ENCODE results near the gene PPP2R1B.

PPP2R1B gene

GRCh38 chr11:111765320-111765983, 737 bp downstream of the PPP2R1B start:
- Histone ChIP-seq H3K4me3 (ENCODE audit: low read length) (peak overlapping the region; percentile 96), H3K27me3 (ENCODE audit: control insufficient read depth, insufficient read depth, low read length) (no peaks in the 10 kb centered on the region), H3K9me3 (replicated peaks; ENCODE audit: low read length) (no peaks in the 10 kb centered on the region), H3K4me1 (ENCODE audit: control insufficient read depth, insufficient read depth, low read length) (peaks cover 18% of the 10 kb centered on the region), H3K9ac (ENCODE audit: low read depth, low read length) (peak overlapping the region; percentile 90), H3K36me3 (ENCODE audit: insufficient read depth, low read length) (peaks cover 38% of the 10 kb centered on the region), H3K4me2 (ENCODE audit: low read length) (peak overlapping the region; percentile 99)

- no peaks in the 10 kb centered on the region for H3K27me3 ChIP-seq (ENCODE audit: control insufficient read depth, insufficient read depth, low read length)
- H3K4me3 ChIP-seq (ENCODE audit: low read length), result peak overlapping the region; percentile 96
These were observed 1.6 kb downstream of the PPP2R1B start for GRCh38 chr11:111764621-111765020.

GRCh38 chr11:111762981-111763643, 3.1 kb downstream of the PPP2R1B start:
- Histone ChIP-seq H3K9me3 (replicated peaks; ENCODE audit: low read length) (no peaks in the 10 kb centered on the region), H3K36me3 (ENCODE audit: insufficient read depth, low read length) (peaks cover 60% of the 10 kb centered on the region), H3K27me3 (ENCODE audit: control insufficient read depth, insufficient read depth, low read length) (no peaks in the 10 kb centered on the region), H3K4me1 (ENCODE audit: control insufficient read depth, insufficient read depth, low read length) (peaks cover 18% of the 10 kb centered on the region), H3K4me2 (ENCODE audit: low read length) (no peak overlapping the region), H3K9ac (ENCODE audit: low read depth, low read length) (no peak overlapping the region), H3K4me3 (ENCODE audit: low read length) (no peak overlapping the region)

More at GRCh38 chr11:111764621-111765020, 1.6 kb downstream of the PPP2R1B start:
- Histone ChIP-seq H3K4me2 (ENCODE audit: low read length) (peak overlapping the region; percentile 99), H3K36me3 (ENCODE audit: insufficient read depth, low read length) (peaks cover 47% of the 10 kb centered on the region), H3K9me3 (replicated peaks; ENCODE audit: low read length) (no peaks in the 10 kb centered on the region), H3K4me1 (ENCODE audit: control insufficient read depth, insufficient read depth, low read length) (peaks cover 18% of the 10 kb centered on the region), H3K9ac (ENCODE audit: low read depth, low read length) (peak overlapping the region; percentile 90)

GRCh38 chr11:111762526-111762925, 3.7 kb downstream of the PPP2R1B start:
- Histone ChIP-seq H3K4me3 (ENCODE audit: low read length) (no peak overlapping the region), H3K4me2 (ENCODE audit: low read length) (no peak overlapping the region), H3K4me1 (ENCODE audit: control insufficient read depth, insufficient read depth, low read length) (peaks cover 18% of the 10 kb centered on the region), H3K27me3 (ENCODE audit: control insufficient read depth, insufficient read depth, low read length) (no peaks in the 10 kb centered on the region), H3K36me3 (ENCODE audit: insufficient read depth, low read length) (peaks cover 64% of the 10 kb centered on the region), H3K9me3 (replicated peaks; ENCODE audit: low read length) (no peaks in the 10 kb centered on the region), H3K9ac (ENCODE audit: low read depth, low read length) (no peak overlapping the region)

- H3K9ac ChIP-seq (ENCODE audit: low read depth, low read length), result no peak overlapping the region
- H3K4me1 ChIP-seq (ENCODE audit: control insufficient read depth, insufficient read depth, low read length), result peaks cover 13% of the 10 kb centered on the region
- no peak overlapping the region for H3K4me3 ChIP-seq (ENCODE audit: low read length)
- H3K9me3 ChIP-seq (replicated peaks; ENCODE audit: low read length), result no peaks in the 10 kb centered on the region
- no peaks in the 10 kb centered on the region for H3K27me3 ChIP-seq (ENCODE audit: control insufficient read depth, insufficient read depth, low read length)
- no peak overlapping the region for H3K4me2 ChIP-seq (ENCODE audit: low read length)
- peaks cover 70% of the 10 kb centered on the region for H3K36me3 ChIP-seq (ENCODE audit: insufficient read depth, low read length)
These were observed 5.2 kb downstream of the PPP2R1B start for GRCh38 chr11:111761036-111761435.

- Histone ChIP-seq H3K4me1 (ENCODE audit: control insufficient read depth, insufficient read depth, low read length) (peaks cover 13% of the 10 kb centered on the region), H3K9me3 (replicated peaks; ENCODE audit: low read length) (no peaks in the 10 kb centered on the region), H3K9ac (ENCODE audit: low read depth, low read length) (no peak overlapping the region), H3K4me3 (ENCODE audit: low read length) (no peak overlapping the region), H3K36me3 (ENCODE audit: insufficient read depth, low read length) (peaks cover 76% of the 10 kb centered on the region), H3K4me2 (ENCODE audit: low read length) (no peak overlapping the region), H3K27me3 (ENCODE audit: control insufficient read depth, insufficient read depth, low read length) (no peaks in the 10 kb centered on the region)
These were observed 6.3 kb downstream of the PPP2R1B start for GRCh38 chr11:111759778-111760407.

- Histone ChIP-seq H3K27me3 (ENCODE audit: control insufficient read depth, insufficient read depth, low read length) (no peaks in the 10 kb centered on the region), H3K4me1 (ENCODE audit: control insufficient read depth, insufficient read depth, low read length) (peaks cover 11% of the 10 kb centered on the region), H3K9me3 (replicated peaks; ENCODE audit: low read length) (no peaks in the 10 kb centered on the region), H3K4me3 (ENCODE audit: low read length) (no peak overlapping the region), H3K36me3 (ENCODE audit: insufficient read depth, low read length) (peaks cover 82% of the 10 kb centered on the region), H3K4me2 (ENCODE audit: low read length) (no peak overlapping the region), H3K9ac (ENCODE audit: low read depth, low read length) (no peak overlapping the region)
These were observed 6.8 kb downstream of the PPP2R1B start for GRCh38 chr11:111759376-111759775.

- no peak overlapping the region for H3K4me2 ChIP-seq (ENCODE audit: low read length)
- H3K27me3 ChIP-seq (ENCODE audit: control insufficient read depth, insufficient read depth, low read length), result no peaks in the 10 kb centered on the region
- no peaks in the 10 kb centered on the region for H3K9me3 ChIP-seq (replicated peaks; ENCODE audit: low read length)
- H3K36me3 ChIP-seq (ENCODE audit: insufficient read depth, low read length), result peaks cover 75% of the 10 kb centered on the region
- peaks cover 5% of the 10 kb centered on the region for H3K4me1 ChIP-seq (ENCODE audit: control insufficient read depth, insufficient read depth, low read length)
- no peak overlapping the region for H3K4me3 ChIP-seq (ENCODE audit: low read length)
- no peak overlapping the region for H3K9ac ChIP-seq (ENCODE audit: low read depth, low read length)
These were observed 10.1 kb downstream of the PPP2R1B start for GRCh38 chr11:111756097-111756496.

- Histone ChIP-seq H3K36me3 (ENCODE audit: insufficient read depth, low read length) (peaks cover 61% of the 10 kb centered on the region), H3K9me3 (replicated peaks; ENCODE audit: low read length) (no peaks in the 10 kb centered on the region), H3K4me1 (ENCODE audit: control insufficient read depth, insufficient read depth, low read length) (peaks cover 18% of the 10 kb centered on the region), H3K9ac (ENCODE audit: low read depth, low read length) (no peak overlapping the region), H3K27me3 (ENCODE audit: control insufficient read depth, insufficient read depth, low read length) (no peaks in the 10 kb centered on the region), H3K4me3 (ENCODE audit: low read length) (no peak overlapping the region), H3K4me2 (ENCODE audit: low read length) (no peak overlapping the region)
These were observed 16.5 kb downstream of the PPP2R1B start for GRCh38 chr11:111749646-111750045.

GRCh38 chr11:111748035-111748804, 18.0 kb downstream of the PPP2R1B start:
- Histone ChIP-seq H3K4me1 (ENCODE audit: control insufficient read depth, insufficient read depth, low read length) (peaks cover 24% of the 10 kb centered on the region), H3K9ac (ENCODE audit: low read depth, low read length) (no peak overlapping the region), H3K27me3 (ENCODE audit: control insufficient read depth, insufficient read depth, low read length) (no peaks in the 10 kb centered on the region), H3K36me3 (ENCODE audit: insufficient read depth, low read length) (peaks cover 61% of the 10 kb centered on the region), H3K4me3 (ENCODE audit: low read length) (no peak overlapping the region), H3K9me3 (replicated peaks; ENCODE audit: low read length) (no peaks in the 10 kb centered on the region), H3K4me2 (ENCODE audit: low read length) (no peak overlapping the region)

All from skeletal muscle satellite cell (primary cell).